GM19372 (cell line): ENCODE measurements around the gene HHLA2.
"Not testable (repeated sequence)": the region's sequence is repeated elsewhere in the genome, so short reads cannot be mapped to it uniquely, and the experiment has no call there.

Experiments used
- ATAC-seq: cut with Tn5 transposase; IDR thresholded peaks from one replicate; pipeline ENCODE4 v1.9.1; 2021; ENCODE audit warnings: mild to moderate bottlenecking, low read depth, moderate library complexity; ENCODE audit not compliant: unreplicated experiment

Gene HHLA2

DNA sequence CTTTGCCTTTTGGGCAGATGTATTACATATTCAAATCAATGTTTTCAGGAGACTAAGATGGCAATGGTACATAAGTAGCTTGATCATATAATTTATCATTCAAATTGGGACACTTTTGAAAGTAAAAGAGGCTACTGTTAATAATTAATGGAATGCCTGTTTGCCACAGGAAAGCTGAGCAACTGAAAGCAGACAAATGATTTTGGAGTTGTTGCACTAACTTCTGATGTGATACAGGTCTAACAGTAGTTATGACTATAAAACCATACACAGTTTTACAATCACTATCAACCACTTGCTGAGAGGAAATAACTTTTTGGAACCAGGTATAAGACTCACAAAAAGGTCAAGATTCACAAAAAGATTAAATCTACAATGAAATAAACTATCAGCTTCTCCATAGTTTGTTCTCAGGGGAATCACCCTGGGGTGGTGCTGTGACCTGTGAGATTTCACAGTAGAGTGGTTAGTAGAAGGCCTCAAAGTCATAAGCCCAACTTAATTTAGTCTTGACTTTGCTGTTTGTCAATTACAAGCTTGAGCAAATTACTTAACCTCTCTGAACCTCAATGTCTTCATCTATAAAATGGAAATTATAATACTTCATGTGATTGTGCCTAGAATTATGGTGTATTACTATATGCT is 42.7 kb downstream of the HHLA2 start:
- peak; percentile 52 for ATAC-seq

DNA sequence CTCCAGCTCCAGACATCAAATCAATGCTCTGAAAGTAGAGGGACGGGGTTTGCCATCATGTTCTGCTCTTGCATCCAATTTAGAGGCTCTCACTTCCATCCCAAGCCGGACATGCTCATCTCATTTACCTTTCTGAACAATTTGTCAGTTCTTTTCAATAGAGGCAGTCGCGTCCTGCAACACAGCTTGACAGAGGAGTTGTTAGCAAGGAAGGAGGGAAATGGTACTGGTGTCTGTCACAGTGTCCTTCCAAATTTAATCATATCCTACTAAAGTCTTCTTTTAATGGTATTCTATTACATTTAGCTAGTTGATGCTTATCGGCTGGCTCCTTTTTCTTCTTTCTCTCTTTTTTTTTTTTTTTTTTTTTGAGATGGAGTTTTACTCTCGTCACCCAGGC is 45.6 kb downstream of the HHLA2 start:
- no peak for ATAC-seq

DNA sequence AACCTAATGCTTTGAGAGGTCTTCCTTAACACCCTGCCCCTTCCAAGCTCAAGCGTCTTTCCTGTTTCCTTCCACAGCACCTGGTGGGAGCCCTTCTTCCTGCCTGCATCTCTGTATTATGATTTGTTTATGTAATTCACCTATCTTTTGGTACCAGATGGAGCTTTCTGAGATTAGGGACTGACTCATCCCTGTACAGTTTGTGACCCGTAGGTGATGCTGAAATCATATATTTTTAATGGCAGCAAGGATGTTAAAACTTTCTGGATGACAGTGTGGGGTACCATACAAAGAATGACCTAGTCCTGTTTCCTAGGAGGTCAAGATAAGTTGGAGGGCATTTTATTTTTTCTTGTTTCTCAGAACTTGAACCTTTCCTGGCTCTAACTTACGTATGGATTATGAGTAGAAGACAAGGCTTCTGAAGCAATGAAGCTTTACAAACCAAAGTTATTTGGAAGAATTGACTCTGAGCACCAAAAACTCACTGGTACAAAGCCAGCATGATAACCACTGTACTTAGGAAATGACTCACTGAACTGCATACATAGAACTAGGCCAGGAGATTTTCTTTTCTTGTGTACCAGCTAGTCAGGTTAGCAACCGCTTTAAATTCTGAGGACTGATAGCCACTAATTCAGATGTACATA is 46.6 kb downstream of the HHLA2 start:
- no peak for ATAC-seq

DNA sequence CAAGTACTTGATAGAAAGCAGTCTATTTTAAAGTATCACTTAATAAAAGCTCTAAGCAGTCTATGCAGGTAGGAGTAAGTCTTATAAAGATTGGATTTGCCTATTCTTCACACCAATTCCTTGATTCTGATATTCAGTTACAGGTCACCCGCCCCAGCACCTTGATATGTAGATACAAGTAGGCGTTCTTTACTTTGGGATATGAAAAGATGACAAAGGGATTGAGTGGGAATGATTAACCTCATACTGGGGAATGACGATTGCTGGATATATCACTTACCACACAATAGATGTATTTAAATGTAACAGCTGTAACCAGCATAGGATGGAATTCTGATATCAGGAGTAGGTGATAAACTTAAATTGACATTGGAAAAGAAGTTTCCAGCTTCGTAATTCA is 47.1 kb downstream of the HHLA2 start:
- ATAC-seq: no peak

DNA sequence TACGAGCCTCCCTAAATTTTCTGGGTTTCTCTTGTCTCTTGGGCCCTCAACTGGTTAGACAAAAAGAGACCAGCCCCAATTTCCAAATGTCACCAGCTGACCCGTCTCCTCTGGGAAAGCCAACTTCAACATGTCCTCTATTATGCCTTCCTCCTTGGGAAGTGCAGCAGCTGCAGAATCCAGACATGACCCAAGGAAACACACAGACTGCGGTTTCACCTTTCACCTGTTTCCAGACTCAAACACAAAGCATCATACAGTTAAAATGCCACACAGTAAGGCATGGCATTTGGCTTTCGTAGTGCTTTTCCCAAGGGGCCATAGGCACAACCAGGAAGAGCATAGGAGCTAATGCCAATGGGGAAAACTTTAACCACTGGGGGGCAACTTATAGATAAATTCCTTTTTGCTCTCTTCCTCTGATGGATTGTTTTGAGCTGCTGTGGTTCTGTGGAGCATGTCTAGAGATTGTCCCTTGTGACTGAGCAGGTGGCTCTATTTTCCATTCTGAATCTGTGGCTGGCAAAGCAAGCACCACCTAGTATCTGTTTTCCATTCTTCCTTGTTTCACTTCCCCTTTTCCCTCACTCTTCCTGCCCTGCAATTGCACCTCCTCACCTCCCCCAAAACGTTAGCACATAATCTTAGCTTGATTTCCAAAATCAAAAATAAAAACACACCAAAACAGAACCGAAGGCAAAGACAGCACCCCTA is 49.3 kb downstream of the HHLA2 start:
- ATAC-seq: no peak

DNA sequence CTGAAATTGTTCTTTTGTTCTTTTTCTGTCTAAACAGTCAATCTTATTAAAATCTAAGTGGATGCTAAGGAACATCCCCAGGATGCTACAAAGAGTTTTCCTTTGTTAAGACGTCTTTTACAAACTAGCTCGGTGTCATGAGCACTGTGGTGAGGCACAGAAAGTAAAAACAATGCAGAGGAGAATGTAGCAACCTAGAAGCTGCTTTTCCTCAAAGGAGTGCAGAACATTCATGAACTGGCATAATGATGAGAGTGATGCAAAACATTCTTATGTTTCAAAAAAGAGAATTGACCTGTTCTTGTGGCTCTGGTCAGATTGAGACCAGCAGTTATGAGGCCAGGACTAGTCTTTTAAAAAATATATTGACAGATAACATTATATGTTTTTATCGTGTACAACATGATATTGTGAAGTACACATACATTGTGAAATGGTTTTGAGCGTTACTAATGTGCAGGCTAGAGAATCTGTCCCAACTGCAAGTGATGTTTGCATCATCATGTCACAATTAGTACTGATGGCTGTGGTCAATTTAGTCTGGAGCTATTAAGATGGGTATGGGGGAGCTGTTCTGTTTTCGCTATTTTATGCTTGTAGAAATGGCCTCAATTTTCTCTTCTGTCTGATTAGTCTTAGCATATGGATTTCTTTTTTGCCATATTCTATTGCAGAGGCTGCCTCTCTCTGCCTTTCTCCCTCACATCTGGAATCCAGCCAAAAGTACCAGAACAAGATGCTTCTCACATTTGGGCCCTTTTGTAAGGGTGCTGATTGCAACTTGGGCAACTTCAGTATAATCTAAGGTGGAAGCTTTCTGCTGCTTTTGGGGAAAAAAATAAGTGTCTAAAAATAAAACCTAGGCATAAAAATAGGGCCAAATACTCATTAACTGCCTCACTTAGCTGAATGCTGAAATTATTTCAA is 50.2 kb downstream of the HHLA2 start:
- no peak for ATAC-seq

DNA sequence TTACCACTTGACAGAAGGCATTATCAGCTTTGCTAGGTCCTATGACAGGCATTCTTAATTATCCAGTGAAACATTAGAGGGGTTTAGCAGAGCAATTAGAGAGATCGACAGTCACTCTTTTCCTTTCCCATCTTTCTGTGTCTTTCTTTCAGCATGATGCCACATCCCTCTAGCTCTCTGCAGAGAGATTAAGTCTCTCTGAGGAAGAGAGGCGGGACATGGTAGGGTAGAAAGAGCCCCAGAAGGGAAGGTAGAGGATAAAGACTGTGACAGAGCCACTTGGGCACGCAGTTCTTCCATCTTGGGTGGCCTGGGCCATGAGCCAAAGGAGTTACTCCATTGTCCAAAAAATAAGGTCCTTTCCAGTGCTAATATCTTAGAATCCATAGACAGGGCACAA is 55.8 kb downstream of the HHLA2 start:
- no peak for ATAC-seq

DNA sequence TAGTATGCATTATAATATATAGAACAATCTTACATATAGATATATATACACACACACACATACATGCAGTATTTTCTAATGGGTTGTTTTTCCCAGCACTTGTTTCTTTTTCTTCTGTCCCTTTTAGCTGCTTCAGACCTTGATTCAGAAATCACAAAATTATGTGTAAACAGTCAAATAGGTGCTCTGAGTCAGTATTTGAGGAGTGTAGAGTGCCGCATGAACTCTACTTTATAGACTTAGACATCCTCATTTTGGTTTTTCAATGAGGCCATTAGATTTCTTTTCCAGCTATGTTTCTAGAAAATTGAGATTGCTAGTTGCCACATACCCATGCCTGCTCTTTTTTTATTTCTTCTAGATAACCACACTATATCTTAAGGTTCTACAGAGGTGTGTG is 58.2 kb downstream of the HHLA2 start:
- no peak for ATAC-seq

DNA sequence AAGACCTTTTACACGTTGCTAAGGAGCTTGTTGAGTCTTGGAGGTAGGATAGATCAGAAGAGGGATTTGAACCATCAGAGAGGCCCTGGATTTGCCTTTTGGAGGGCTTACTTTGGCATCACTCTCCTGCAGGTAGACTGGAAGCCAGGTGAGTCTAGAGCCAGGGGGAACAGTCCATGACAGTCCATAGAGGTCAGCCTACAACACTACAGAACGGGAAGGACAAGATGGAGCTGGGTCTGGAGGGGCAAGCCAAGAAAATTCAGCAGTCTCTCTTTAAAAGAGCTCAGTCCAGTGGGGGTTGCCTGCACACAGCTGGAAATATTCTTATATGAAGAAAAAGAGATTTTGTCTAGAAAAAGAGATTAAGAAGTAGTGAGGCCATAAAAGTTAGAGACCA is 60.7 kb downstream of the HHLA2 start:
- no peak for ATAC-seq

DNA sequence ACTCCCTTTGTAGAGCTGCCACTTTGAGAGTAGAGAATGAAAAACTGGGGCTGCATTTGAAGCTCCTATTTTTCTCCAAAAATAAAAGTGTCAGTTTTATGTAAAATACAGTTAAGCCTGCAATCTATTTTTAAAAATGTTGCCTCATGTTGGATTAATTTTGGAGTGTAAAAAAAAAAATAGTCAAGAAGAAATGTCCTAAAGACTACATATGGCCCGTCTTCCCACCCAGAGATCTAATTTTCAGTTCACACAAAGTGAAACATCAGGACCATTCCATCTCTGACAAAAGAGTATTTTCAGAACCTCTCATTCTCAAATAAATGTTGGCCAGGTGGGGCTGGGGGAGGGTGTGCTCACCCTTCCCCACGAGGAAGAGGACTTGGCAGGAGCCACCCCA is 62.7 kb downstream of the HHLA2 start:
- no peak for ATAC-seq

DNA sequence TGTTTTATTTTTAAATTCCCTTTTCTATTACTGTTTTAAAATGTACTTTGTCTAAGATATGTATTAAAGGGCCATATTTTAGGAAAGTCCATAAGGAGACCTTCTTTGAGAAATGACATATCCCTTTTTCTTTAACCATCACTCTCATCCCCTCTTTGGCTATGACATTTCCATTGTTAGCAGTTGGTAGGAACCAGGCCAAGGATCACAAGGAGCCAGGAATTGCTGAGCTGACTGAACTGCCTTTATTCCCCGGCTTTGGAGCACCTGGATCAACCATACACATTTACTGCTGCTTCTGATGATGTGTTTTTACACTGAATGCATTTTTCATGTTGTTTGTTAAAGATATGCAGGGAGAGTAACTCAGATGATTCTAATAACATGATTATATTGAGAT is 79.7 kb downstream of the HHLA2 start:
- ATAC-seq: no peak

DNA sequence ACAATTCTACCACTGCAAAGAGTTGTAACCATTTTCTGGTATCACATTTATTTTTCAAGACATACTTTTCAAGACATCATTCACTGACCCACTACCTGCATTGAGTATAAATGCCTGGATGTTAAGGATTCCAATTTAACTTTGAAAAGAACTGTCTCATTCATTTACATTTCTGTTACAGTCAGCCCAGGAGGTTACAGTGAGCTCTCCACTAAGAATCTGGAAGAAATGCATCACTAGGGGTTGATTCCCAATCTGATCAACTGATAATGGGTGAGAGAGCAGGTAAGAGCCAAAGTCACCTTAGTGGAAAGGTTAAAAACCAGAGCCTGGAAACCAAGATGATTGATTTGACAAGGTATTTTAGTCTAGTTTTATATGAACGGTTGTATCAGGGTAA is 81.0 kb downstream of the HHLA2 start:
- ATAC-seq: no peak

DNA sequence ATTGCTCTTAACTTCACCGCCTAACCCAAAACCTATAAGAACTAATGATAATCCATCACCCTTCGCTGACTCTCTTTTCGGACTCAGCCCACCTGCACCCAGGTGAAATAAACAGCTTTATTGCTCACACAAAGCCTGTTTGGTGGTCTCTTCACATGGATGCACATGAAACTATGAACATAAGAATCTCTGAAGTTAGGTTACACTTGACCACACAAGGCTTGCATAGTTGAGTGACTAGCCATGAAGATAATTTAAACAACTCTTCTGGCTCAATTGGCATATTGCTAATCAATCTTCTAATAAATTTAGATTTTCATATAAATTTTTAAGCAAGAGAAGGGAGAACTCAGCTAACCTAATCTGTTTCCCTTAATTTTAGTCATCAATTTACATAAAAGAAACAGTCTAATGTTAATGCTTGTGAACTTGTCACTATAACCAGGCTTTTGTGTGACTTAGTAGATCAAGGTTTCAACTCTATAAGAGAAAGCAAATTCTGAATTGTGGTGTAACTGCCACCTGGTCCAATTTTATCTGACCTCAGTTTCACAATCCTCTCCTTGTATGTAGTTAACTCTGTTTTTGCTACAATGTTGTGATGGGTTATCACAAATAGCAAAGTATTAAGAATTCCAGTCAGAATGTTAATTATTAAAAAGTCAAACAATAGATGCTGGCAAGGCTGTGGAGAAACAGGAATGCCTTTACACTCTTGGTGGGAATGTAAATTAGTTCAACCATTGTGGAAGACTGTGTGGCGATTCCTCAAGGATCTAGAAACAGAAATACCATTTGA is 82.0 kb downstream of the HHLA2 start:
- ATAC-seq: peak; percentile 76

DNA sequence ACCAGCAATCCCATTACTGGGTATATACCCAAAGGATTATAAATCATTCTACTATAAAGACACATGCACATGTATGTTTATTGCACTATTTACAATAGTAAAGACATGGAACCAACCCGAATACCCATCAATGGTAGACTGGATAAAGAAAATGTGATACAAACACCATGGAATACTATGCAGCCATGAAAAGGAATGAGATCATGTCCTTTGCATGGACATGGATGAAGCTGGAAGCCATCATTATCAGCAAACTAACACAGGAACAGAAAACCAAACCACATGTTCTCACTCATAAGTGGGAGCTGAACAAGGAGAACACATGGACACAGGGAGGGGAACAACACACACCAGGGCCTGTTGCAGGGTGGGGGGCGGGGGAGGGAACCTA is 82.6 kb downstream of the HHLA2 start:
- ATAC-seq: not testable (repeated sequence)

DNA sequence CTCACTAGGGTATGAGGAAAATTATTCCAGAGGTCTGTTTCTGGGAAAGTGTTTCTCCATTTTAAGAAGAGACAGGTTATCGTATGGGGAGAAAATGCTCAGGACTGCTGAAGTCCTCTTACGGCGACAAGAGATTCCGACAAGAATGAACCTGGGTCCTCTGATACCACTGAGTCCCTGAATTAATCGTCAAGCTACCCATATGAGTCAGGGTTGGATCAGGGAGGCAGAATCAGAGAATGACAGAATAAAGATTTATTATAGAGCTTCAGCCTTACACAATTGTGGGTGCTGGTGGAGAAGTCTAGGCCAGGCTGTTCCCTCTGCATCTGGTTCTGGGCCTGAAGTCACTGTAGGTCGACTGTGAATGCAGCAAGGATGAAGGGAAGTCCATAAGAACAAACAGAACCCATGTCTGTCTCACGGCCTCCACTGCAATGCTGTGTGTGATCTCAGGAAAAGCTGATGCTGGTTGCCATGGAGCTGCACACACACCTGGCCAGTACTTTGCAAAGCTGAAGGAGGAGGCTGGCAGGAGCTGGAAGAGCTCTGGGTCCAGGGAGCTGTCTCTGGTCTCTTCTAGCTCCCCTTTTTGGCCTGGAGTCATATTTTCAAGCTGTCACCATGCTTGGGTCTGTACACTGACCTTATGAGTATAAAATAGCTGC is 83.9 kb downstream of the HHLA2 start:
- no peak for ATAC-seq

DNA sequence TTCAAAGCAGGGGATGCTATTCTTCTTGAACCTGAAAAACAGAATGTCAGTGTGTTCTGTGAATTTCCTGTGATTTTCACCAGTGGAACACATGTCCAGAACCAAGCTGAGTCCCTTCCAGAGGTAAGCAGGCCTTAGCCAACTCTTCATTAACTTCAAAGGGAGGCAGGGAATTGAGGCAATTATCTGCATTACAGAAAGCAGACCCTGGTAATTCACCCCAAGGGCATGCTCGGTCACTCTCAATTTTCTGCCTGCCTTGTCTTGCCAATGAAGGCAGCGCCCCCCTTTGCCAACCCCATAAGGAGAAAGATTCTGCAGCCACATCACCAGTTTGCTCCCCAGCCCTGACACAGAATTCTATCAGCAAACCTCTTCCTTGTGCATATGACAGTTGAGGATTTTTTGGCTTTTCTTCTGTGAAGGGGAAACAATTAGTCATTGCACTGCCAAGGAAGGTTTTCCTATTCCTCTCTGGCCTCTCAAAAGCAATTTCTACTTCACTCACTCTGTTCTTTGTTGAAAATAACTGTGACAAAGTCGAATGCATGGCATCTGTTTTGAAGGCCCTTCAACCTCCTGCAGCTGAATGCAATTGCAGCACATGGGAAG is 85.3 kb downstream of the HHLA2 start:
- no peak for ATAC-seq

DNA sequence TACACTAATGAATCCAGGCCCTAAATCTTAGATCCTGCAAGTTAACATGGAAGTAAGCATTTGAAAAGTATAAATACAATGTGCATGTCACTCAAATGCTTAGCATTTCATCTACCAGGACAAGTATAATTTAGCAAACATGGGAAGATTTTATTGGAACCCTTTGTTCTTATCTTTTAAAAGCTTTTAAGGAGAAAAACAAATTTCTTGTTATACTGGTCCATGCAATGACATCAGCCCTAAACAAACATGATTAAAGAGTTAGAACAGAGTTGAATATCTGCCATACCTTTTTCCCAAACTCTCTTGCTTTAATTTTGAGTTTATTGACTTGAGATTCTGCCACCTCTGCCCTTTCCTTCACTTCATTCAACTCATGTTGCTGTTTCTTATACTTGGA is 87.0 kb downstream of the HHLA2 start:
- ATAC-seq: no peak

DNA sequence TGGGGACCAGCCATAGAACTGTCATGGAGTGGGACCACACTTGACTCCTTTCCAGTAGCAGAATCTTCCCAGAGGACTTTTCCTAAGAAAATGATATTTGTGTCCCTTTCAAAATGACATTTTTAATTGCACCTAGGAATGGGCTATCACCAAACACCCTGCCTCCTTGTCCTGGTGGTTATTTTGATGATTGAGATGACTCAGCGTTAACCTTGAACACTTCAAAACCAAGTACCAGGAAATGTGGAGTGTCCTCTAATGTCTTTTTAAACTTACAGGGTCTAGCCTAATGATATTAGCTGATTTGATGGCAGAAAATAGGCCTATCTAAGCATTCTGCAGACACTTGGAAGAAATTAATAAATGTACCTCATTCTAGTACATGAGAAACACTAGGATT is 90.7 kb downstream of the HHLA2 start:
- ATAC-seq: no peak
